ENCODE results near the gene CRYL1. TPM values are rescaled to one million over a fixed set of nuclear protein-coding genes. Genes with fewer than 3 reads are reported as not detected.

CRYL1 gene
- total and polyA plus RNA-seq, 3 experiments from 2014 or later = 7.2 to 36.1 (median 7.8) TPM

- ChIA-PET CTCF (no interaction called here), POLR2A (no interaction called here)
- Mint-ChIP-seq H3K27ac (no peak overlapping the region), H3K36me3 (peaks cover 0 to 4% (median 1%) of the 10 kb centered on the region in 3 donors), H3K4me3 (no peak overlapping the region), H3K4me1 (peaks cover 31 to 43% (median 40%) of the 10 kb centered on the region in 3 donors), H3K27me3 (no peaks in the 10 kb centered on the region), H3K9me3 (no peaks in the 10 kb centered on the region)
- peaks cover 30% of the 10 kb centered on the region for H3K4me1 ChIP-seq (ENCODE audit: insufficient read depth, low read length)
- no peak for DNase-seq
- H3K36me3 ChIP-seq (ENCODE audit: insufficient read depth, low read length) = no peaks in the 10 kb centered on the region
- H3K27ac ChIP-seq (ENCODE audit: low read depth, low read length) = no peak overlapping the region
- no peak overlapping the region for H3K4me3 ChIP-seq (ENCODE audit: low read length)
- no peaks in the 10 kb centered on the region for H3K9me3 ChIP-seq (ENCODE audit: low read length)
- H3K27me3 ChIP-seq (ENCODE audit: insufficient read depth, low read length, poor library complexity, severe bottlenecking) = no peaks in the 10 kb centered on the region
These were observed 110.9 kb downstream of the CRYL1 start for GRCh38 chr13:20414546-20415305.

GRCh38 chr13:20412691-20413355 is 112.8 kb downstream of the CRYL1 start:
- Histone ChIP-seq H3K27me3 (ENCODE audit: insufficient read depth, low read length, poor library complexity, severe bottlenecking) (no peaks in the 10 kb centered on the region), H3K4me3 (ENCODE audit: low read length) (no peak overlapping the region), H3K36me3 (ENCODE audit: insufficient read depth, low read length) (no peaks in the 10 kb centered on the region), H3K27ac (ENCODE audit: low read depth, low read length) (no peak overlapping the region), H3K4me1 (ENCODE audit: insufficient read depth, low read length) (peaks cover 25% of the 10 kb centered on the region), H3K9me3 (ENCODE audit: low read length) (no peaks in the 10 kb centered on the region)
- DNase-seq = no peak
- no peaks in the 10 kb centered on the region for H3K9me3 Mint-ChIP-seq
- H3K27ac Mint-ChIP-seq = peak overlapping the region in 5 of 8 donors; percentile 3 to 65 (median 39)
- H3K4me1 Mint-ChIP-seq = peaks cover 20 to 28% (median 24%) of the 10 kb centered on the region in 3 donors
- CTCF ChIA-PET = interaction anchor here (1.0 kb wide), 1 partner anchor 15 kb away, joined by 3 read pairs; no protein-coding TSS in a partner anchor
- POLR2A ChIA-PET = interaction anchor here (0.5 kb wide), 1 partner anchor 63 kb away, joined by 4 read pairs; no protein-coding TSS in a partner anchor
- peaks cover 0 to 2% (median 0%) of the 10 kb centered on the region in 3 donors for H3K36me3 Mint-ChIP-seq
- H3K4me3 Mint-ChIP-seq = peak overlapping the region in 2 of 7 donors; percentile 24 to 35
- no peaks in the 10 kb centered on the region for H3K27me3 Mint-ChIP-seq

DNA sequence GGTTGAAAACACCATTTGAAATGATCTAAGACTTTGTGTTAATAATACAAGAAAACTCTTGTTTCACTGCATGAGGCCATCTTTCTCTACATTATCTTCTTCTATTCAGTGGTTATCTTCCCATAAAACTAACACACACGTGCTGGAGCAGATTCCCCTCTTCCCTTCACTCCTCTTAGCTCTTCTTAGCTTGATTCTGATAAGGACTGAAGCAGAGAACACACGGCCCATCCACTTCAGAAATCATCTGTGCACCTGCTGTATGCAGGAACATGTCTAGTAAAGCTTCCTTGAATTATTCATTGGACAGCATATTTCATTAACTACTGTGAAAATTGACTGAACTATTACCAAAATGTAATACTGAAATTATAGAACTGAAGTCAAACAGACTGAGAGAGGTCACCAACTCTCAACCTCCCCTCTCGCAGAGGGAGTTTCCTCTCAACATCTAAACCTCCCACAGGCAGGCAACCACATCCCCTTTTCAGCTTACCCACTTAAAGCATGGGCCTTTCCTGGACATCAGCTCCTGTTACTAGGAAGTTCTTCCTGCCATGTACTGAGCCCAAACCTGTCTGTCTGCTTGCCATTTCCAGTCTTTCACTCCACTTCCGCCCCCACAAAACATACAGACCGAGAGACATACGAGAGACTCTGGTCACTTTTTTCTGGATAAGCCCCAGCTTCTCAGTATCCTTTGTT is 113.9 kb downstream of the CRYL1 start:
- H3K9me3 ChIP-seq (ENCODE audit: low read length) = no peaks in the 10 kb centered on the region
- H3K27ac ChIP-seq (ENCODE audit: low read depth, low read length) = no peak overlapping the region
- peak overlapping the region; percentile 5 for H3K4me3 ChIP-seq (ENCODE audit: low read length)
- DNase-seq = peak in 2 of 5 donors; percentile 15 to 40
- peaks cover 25% of the 10 kb centered on the region for H3K4me1 ChIP-seq (ENCODE audit: insufficient read depth, low read length)
- POLR2A ChIA-PET = no interaction called here
- peaks cover 0 to 2% (median 0%) of the 10 kb centered on the region in 3 donors for H3K36me3 Mint-ChIP-seq
- H3K27me3 ChIP-seq (ENCODE audit: insufficient read depth, low read length, poor library complexity, severe bottlenecking) = no peaks in the 10 kb centered on the region
- no peaks in the 10 kb centered on the region for H3K36me3 ChIP-seq (ENCODE audit: insufficient read depth, low read length)
- no peaks in the 10 kb centered on the region for H3K9me3 Mint-ChIP-seq
- H3K27me3 Mint-ChIP-seq = no peaks in the 10 kb centered on the region
- peaks cover 20 to 28% (median 24%) of the 10 kb centered on the region in 3 donors for H3K4me1 Mint-ChIP-seq
- peak overlapping the region in 6 of 7 donors; percentile 20 to 69 (median 56) for H3K4me3 Mint-ChIP-seq
- CTCF ChIA-PET = interaction anchor here (1.0 kb wide), 1 partner anchor 14 kb away, joined by 3 read pairs; no protein-coding TSS in a partner anchor
- H3K27ac Mint-ChIP-seq = peak overlapping the region; percentile 12 to 89 (median 74)

GRCh38 chr13:20410726-20411125 is 114.9 kb downstream of the CRYL1 start:
- H3K4me3 Mint-ChIP-seq = no peak overlapping the region

DNA sequence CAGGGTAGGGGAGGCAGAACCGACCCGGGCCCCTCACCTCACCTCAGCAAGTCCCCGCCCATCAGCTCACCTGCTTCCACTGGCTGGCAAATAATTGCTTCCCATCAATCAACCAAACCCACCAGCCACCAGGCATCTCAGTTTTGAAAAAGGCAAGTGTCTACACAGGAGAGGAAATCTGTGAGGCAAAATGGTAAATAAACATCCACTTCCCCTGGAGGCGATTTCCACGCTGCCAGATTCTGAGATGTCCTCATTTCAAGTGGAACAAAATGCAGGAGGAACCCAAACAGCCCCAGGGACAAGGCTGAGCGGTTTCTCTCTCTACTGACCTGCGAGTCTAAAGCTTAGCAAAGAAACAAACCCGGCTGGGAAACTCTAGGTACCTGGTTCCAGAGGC is 117.5 kb downstream of the CRYL1 start:
- peaks cover 7 to 15% (median 9%) of the 10 kb centered on the region in 3 donors for H3K36me3 Mint-ChIP-seq
- Histone ChIP-seq H3K27ac (ENCODE audit: low read depth, low read length) (no peak overlapping the region), H3K4me3 (ENCODE audit: low read length) (no peak overlapping the region), H3K36me3 (ENCODE audit: insufficient read depth, low read length) (no peaks in the 10 kb centered on the region), H3K9me3 (ENCODE audit: low read length) (no peaks in the 10 kb centered on the region), H3K27me3 (ENCODE audit: insufficient read depth, low read length, poor library complexity, severe bottlenecking) (no peaks in the 10 kb centered on the region), H3K4me1 (ENCODE audit: insufficient read depth, low read length) (peaks cover 25% of the 10 kb centered on the region)
- POLR2A ChIA-PET = no interaction called here
- H3K9me3 Mint-ChIP-seq = no peaks in the 10 kb centered on the region
- H3K27me3 Mint-ChIP-seq = no peaks in the 10 kb centered on the region
- no peak overlapping the region for H3K4me3 Mint-ChIP-seq
- H3K4me1 Mint-ChIP-seq = peaks cover 20 to 28% (median 24%) of the 10 kb centered on the region in 3 donors
- H3K27ac Mint-ChIP-seq = no peak overlapping the region
- no peak for DNase-seq
- CTCF ChIA-PET = no interaction called here

More at GRCh38 chr13:20410726-20411125, 114.9 kb downstream of the CRYL1 start:
- Histone ChIP-seq H3K4me1 (ENCODE audit: insufficient read depth, low read length) (peaks cover 25% of the 10 kb centered on the region), H3K27ac (ENCODE audit: low read depth, low read length) (no peak overlapping the region), H3K36me3 (ENCODE audit: insufficient read depth, low read length) (no peaks in the 10 kb centered on the region), H3K4me3 (ENCODE audit: low read length) (no peak overlapping the region), H3K9me3 (ENCODE audit: low read length) (no peaks in the 10 kb centered on the region), H3K27me3 (ENCODE audit: insufficient read depth, low read length, poor library complexity, severe bottlenecking) (no peaks in the 10 kb centered on the region)
- Mint-ChIP-seq H3K36me3 (peaks cover 0 to 4% (median 2%) of the 10 kb centered on the region in 3 donors), H3K9me3 (no peaks in the 10 kb centered on the region), H3K4me1 (peaks cover 20 to 28% (median 24%) of the 10 kb centered on the region in 3 donors), H3K27me3 (no peaks in the 10 kb centered on the region), H3K27ac (no peak overlapping the region)
- ChIA-PET POLR2A (no interaction called here), CTCF (no interaction called here)
- DNase-seq = no peak

- no peaks in the 10 kb centered on the region for H3K9me3 ChIP-seq (ENCODE audit: low read length)
- H3K27ac ChIP-seq (ENCODE audit: low read depth, low read length) = no peak overlapping the region
- no peaks in the 10 kb centered on the region for H3K9me3 Mint-ChIP-seq
- no peaks in the 10 kb centered on the region for H3K27me3 Mint-ChIP-seq
- H3K4me1 ChIP-seq (ENCODE audit: insufficient read depth, low read length) = peaks cover 23% of the 10 kb centered on the region
- no peak overlapping the region for H3K4me3 Mint-ChIP-seq
- ChIA-PET POLR2A (no interaction called here), CTCF (no interaction called here)
- peaks cover 7 to 17% (median 9%) of the 10 kb centered on the region in 3 donors for H3K36me3 Mint-ChIP-seq
- H3K4me1 Mint-ChIP-seq = peaks cover 16 to 24% (median 19%) of the 10 kb centered on the region in 3 donors
- H3K27ac Mint-ChIP-seq = no peak overlapping the region
- DNase-seq = no peak
- no peaks in the 10 kb centered on the region for H3K36me3 ChIP-seq (ENCODE audit: insufficient read depth, low read length)
- H3K27me3 ChIP-seq (ENCODE audit: insufficient read depth, low read length, poor library complexity, severe bottlenecking) = no peaks in the 10 kb centered on the region
- no peak overlapping the region for H3K4me3 ChIP-seq (ENCODE audit: low read length)
These were observed 117.9 kb downstream of the CRYL1 start for GRCh38 chr13:20407759-20408158.

- Mint-ChIP-seq H3K4me3 (no peak overlapping the region), H3K4me1 (peaks cover 2 to 9% (median 3%) of the 10 kb centered on the region in 3 donors), H3K9me3 (no peaks in the 10 kb centered on the region), H3K36me3 (peaks cover 7 to 17% (median 9%) of the 10 kb centered on the region in 3 donors), H3K27ac (no peak overlapping the region), H3K27me3 (no peaks in the 10 kb centered on the region)
- no peaks in the 10 kb centered on the region for H3K36me3 ChIP-seq (ENCODE audit: insufficient read depth, low read length)
- H3K4me1 ChIP-seq (ENCODE audit: insufficient read depth, low read length) = peaks cover 10% of the 10 kb centered on the region
- no peak overlapping the region for H3K27ac ChIP-seq (ENCODE audit: low read depth, low read length)
- no peak overlapping the region for H3K4me3 ChIP-seq (ENCODE audit: low read length)
- DNase-seq = no peak
- POLR2A ChIA-PET = no interaction called here
- CTCF ChIA-PET = no interaction called here
- no peaks in the 10 kb centered on the region for H3K27me3 ChIP-seq (ENCODE audit: insufficient read depth, low read length, poor library complexity, severe bottlenecking)
- H3K9me3 ChIP-seq (ENCODE audit: low read length) = no peaks in the 10 kb centered on the region
These were observed 120.0 kb downstream of the CRYL1 start for GRCh38 chr13:20405691-20406090.

All from CD8-positive, alpha-beta memory T cell (primary cell).